ENCODE data around the gene SF3B5.
A peak's percentile ranks its signal among the peaks of the same experiment; 100 is the strongest.
"Not testable (repeated sequence)": the region's sequence is repeated elsewhere in the genome, so short reads cannot be mapped to it uniquely, and the experiment has no call there.

SF3B5 gene

DNA sequence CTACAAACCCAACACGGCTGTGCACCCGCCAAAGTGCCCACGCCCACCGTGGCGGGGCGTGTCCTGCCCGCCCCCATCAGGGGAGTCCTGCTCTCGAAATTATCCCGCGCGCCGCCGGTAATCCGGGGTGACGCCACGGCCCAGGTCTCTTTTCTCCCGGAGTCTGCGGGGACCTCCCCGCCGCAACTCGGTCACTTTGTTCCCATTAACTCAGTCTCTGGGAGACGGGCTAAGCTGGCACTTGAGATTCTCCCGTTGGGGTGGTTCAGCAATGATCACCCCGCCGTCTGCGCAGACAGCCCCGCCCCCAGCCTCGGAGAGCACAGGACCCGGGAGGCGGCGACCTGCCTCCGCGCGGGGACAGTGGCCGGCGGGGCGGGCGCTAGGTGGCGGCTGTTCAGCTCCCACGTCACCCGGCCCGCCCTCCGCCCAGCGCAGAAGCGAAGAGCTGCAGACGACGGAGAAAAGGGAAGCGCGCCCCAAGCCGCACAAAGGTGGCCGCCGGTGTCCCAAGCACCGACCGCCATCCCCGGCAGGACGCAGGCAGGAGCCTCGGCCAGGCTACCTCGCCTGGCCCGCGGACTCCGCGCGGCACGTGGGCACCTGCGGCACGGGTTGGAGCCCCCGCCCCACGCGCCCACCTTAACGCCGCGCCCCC lies 31.5 kb downstream of the SF3B5 start:
- peak; percentile 86 for DNase-seq (ENCODE audit: low read depth)

DNA sequence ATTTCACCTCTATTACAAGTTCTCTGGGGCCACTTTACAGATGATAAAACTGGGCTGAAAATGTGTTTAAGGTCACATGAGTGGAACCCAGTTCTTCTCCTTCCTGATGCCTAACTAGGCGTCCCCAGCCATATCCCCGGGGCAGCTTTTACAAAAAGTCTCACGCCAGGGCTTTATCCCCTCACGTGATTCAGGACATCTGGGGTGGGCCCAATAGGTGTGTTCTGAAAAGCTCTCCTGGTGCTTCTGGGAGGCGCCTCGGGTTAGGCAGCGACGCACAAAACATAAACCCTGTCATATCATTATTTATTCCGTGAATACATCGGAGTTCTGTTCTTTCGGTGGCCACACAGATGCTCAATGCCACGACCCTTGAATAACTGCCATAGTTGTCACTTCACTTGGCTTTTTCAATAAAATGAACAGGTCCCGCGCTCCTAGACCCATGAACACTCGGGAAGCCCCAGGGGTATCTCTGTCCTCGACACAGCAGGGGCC lies 32.1 kb downstream of the SF3B5 start:
- DNase-seq (ENCODE audit: low read depth), result no peak

DNA sequence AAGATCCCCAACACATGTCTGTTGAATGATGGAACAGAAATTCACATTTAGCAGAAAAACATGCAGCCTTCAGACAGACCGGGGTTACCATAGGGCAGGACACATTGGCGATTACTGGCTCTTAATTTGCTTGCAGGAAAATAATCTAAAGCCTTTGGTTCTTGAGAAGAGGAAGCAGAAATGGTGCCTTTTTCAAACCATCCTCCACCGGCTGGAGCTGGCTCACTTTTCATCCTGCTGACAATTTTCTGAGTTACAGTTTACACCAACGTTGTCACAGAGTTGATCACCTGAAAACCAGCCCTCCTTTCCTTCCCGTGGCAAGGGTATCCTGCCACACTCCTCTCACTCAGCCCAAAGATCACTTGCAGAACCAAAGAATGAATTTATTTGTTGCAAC lies 32.6 kb downstream of the SF3B5 start:
- DNase-seq (ENCODE audit: low read depth), result no peak

DNA sequence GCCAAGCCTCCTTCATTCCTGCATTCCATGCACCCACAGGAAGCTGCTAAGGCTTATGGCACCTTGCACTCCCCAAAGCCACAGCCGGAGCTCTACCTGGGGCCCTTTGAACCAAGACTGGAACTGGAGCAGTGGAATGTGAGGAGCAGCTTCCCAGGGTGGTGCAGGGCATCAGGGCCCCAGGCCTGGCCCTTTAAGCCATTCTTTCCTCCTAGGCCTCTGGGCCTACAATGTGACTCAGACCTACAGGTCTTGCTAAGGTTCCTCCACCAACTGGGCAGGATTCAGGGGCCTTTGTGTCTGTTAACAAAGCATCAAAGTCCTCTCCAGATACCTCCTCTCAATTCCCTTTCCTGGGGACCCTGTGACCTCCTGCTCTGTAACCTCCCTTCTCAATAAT lies 36.2 kb downstream of the SF3B5 start:
- DNase-seq (ENCODE audit: low read depth), result no peak

DNA sequence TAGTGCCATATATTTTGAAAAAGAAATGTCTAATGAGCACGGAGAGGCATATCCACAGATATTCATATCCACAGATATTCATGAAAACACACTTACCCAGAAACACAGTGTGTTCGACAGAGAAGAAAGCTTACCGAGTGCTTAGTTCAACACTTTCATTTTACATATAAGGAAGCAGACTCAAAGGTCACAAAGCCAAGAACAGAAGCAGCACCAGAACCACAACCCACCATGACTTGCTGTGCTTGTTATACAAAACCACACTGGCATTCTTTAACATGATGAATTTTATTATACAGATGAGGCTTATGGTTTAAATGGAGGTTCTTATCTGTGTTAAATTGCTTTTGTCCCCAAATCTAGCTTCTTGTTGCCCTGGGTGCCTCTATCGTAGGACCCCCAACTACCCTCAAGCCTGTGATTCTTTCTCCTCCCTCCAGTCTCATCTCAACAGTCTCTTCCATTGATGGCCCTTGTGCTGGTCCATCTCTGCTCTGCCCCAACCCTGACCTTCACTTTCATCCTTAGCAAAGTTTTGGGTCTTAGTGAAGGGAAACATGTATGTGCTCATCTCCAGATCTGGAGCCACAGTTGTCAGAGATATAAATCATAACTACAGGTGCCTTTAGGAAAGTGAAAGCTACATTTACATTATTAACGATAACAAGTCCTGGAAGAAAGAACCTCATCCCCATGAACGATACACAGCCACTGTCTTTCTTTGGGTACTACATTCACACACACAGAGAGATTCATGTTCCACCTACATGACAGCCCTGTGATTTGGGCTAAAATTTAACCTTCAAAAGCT lies 40.0 kb downstream of the SF3B5 start:
- DNase-seq (ENCODE audit: low read depth), result peak; percentile 16

DNA sequence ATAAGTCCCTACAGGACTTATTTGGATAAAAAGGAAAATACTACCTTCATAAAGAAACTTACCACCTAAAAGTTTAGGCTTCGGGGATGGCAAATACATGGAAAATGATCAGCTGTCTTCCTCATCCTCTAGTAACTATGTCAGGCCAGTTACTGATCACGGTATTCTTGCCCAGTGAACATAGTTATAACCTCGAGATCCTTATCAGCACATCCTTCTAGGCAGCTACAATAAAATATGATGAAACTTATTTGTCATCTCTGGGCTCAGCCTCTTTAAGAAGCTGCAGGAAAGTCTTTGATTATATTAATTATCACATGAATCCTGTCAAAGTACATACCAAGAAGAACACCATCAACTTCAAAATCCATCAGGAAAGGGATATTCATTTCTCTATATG lies 41.8 kb downstream of the SF3B5 start:
- DNase-seq (ENCODE audit: low read depth), result no peak

DNA sequence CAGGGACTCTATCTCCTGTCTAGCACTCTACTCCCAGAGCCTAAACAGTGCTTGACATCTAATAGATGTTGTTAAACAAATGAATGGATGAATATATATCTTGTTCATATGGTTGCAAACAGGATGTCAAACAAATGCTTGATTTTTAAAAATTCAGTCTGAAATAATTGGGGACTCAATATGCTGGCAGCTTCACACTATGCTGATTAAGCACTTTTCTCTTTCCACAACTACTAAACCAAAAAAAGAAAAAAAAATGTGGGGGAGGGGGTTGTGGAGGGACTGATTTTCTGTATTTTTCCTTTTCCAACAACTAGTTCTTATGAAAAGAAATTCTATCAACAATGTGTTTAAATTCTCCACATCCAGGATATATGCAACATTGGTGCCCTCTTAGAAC lies 42.9 kb downstream of the SF3B5 start:
- no peak for DNase-seq (ENCODE audit: low read depth)

DNA sequence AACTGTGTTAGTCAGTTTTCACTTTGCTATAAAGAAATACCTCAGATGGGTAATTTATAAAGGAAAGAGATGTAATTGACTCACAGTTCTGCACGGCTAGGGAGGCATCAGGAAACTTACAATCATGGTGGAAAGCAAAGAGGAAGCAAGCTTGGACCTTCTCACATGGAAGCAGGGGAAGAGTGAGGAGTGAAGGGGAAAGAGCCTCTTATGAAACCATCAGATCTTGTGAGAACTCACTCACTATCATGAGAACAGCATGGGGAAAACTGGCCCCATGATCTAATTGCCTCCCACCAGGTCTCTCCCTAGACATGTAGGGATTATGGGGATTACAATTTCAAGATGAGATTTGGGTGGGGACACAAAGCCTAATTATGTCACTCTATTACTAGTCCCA lies 46.0 kb downstream of the SF3B5 start:
- no peak for DNase-seq (ENCODE audit: low read depth)

DNA sequence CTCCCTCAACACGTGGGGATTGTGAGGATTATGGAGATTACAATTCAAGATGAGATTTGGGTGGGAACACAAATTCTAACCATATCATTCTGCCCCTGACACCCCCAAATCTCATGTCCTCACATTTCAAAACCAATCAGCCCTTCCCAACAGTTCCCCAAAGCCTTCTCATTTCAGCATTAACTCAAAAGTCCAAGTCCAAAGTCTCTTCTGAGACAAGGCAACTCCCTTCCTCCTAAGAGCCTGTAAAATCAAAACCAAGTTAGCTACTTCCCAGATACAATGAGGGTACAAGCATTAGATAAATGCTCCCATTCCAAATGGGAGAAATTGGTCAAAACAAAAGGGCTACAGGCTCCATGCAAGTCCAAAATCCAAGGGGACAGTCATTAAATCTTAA lies 47.7 kb downstream of the SF3B5 start:
- no peak for DNase-seq (ENCODE audit: low read depth)

DNA sequence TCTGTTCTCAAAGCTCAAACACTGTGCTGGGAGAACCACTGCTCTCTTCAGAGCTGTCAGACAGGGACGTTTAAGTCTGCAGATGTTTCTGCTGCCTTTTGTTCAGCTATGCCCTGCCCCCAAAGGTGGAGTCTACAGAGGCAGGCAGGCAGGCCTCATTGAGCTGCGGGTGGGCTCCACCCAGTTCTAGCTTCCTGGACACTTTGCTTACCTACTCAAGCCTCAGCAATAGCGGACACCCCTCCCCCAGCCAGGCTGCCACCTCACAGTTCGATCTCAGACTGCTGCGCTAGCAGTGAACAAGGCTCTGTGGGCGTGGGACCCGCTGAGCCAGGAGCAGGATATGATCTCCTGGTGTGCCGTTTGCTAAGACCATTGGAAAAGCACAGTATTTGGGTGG lies 48.7 kb downstream of the SF3B5 start:
- DNase-seq (ENCODE audit: low read depth), result not testable (repeated sequence)

DNA sequence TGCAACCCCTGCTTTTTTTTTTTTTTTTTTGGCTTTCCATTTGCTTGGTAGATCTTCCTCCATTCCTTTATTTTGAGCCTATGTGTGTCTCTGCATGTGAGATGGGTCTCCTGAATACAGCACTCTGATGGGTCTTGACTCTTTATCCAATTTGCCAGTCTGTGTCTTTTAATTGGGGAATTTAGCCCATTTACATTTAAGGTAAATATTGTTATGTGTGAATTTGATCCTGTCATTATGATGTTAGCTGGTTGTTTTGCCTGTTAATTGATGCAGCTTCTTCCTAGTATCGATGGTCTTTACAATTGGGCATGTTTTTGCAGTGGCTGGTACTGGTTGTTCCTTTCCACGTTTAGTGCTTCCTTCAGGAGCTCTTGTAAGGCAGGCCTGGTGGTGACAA lies 50.4 kb downstream of the SF3B5 start:
- DNase-seq (ENCODE audit: low read depth), result not testable (repeated sequence)

All from activated T-cell treated with anti-CD3 and anti-CD28 coated beads for 48 hours (primary cell).